Upper lobe of left lung (tissue), 6 donors: ENCODE results near the gene HS6ST2. TPM values are rescaled to one million over a fixed set of nuclear protein-coding genes. Genes with fewer than 3 reads are reported as not detected.

ENCODE experiments used
- ATAC-seq, 2 donors: fragments of 200-7000 bp; cut with Tn5 transposase; one replicate each; pipeline ENCODE4 v1.9.1; 2022; ENCODE audit warnings: mild to moderate bottlenecking in 2 of 2, moderate library complexity in 2 of 2; ENCODE audit not compliant: low FRiP score in 2 of 2
- DNase-seq, 2 donors: peaks; one replicate each; pipeline ENCODE4 v3.0.0-alpha.2; 2019 to 2020
- H3K27ac ChIP-seq, 4 donors: fragments of 200-600 bp; sonication (generic); one replicate each; pipeline ENCODE4 v1.5.1; 2016 to 2019
- H3K27me3 ChIP-seq, 4 donors: fragments of 200-600 bp; sonication (generic); one replicate each; pipeline ENCODE4 v1.5.1; 2017 to 2019
- H3K36me3 ChIP-seq, 4 donors: fragments of 200-600 bp; sonication (generic); one replicate each; pipeline ENCODE4 v1.5.1; 2016 to 2019
- H3K4me1 ChIP-seq, 4 donors: fragments of 200-600 bp; sonication (generic); one replicate each; pipeline ENCODE4 v1.5.1; 2018 to 2019
- H3K4me3 ChIP-seq, 4 donors: fragments of 200-600 bp; sonication (generic); one replicate each; pipeline ENCODE4 v1.5.1; 2017 to 2019; ENCODE audit warnings: mild to moderate bottlenecking in 2 of 4, moderate library complexity in 1 of 4
- H3K9me3 ChIP-seq, 4 donors: fragments of 200-600 bp; sonication (generic); one replicate each; pipeline ENCODE4 v1.5.1; 2018 to 2019
- EP300 ChIP-seq, 4 donors: sonication (generic); formaldehyde crosslinking; IDR thresholded peaks; one replicate each; pipeline ENCODE4 v1.5.1; 2017; ENCODE audit warnings: antibody characterized with exemption in 4 of 4, control low read depth in 2 of 4
- POLR2A ChIP-seq, 4 donors: fragments of 450-650 bp; IDR thresholded peaks; one replicate each; pipeline ENCODE4 v1.5.1; 2016 to 2017; ENCODE audit warnings: antibody characterized with exemption in 4 of 4, mild to moderate bottlenecking in 2 of 4
- POLR2AphosphoS5 ChIP-seq, 2 donors: sonication (generic); formaldehyde crosslinking; IDR thresholded peaks; one replicate each; pipeline ENCODE4 v1.5.1; 2017; ENCODE audit warnings: antibody characterized with exemption in 2 of 2
- WGBS, 2 donors: methylation state at CpG; one replicate each; pipeline ENCODE4 v1.1.5; 2017 to 2018; 5-methylcytosine and 5-hydroxymethylcytosine counted together
- small RNA-seq, 4 donors: library from RNA; depleted of rRNA; stranded (forward); fragments of <200 nt; gene quantifications; one replicate each; pipeline ENCODE3, GENCODE V24; 2016
- total RNA-seq, 6 donors: library from RNA; depleted of rRNA in 4 of 6; stranded (reverse); fragments of >200 nt in 4 of 6; gene quantifications; one replicate each; pipeline versions ENCODE4 v1.1.0 to v1.2.1, GENCODE V29; 2016 to 2021
- TF ChIP-seq, protein P1 (sequence below), 6 experiments: fragments of 450-650 bp in 4 of 6; fragments of 200-600 bp in 2 of 6; sonication (generic) in 2 of 6; IDR thresholded peaks; one replicate each; pipeline ENCODE4 v1.5.1; 2016 to 2019; ENCODE audit warnings: antibody characterized with exemption in 6 of 6
- donor health status: DM: no; HTN: no; CAD: no; lungs with moderate emphysema.
- donor health status: DM: no; HTN: yes; CAD: no; lungs with severe emphysema.

Gene HS6ST2
- total RNA-seq, 6 donors from 2014 or later, result 0.30 to 2.5 (median 1.2) TPM

DNA sequence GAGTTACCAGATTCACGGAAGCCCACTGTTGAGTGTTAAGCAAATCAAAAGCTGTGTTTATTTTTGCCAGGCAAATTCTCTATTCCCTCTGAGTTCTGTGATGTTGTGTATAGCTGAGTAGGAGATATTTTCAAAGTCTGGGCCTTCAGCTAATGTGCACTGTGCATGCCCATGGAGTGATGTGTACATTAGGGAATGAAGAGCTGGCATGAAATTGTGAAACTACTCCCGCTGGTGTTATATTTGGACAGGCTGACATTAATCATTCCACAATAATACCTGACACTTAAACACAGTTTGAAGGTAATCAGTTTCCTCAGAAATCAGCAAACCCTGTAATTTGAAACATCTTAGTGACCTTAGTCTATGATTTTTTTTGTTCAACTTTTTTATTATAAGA, 381.5 kb downstream of the HS6ST2 start:
- Histone ChIP-seq H3K4me1 (no peaks in the 10 kb centered on the region), H3K36me3 (no peaks in the 10 kb centered on the region), H3K27ac (no peak overlapping the region), H3K4me3 (no peak overlapping the region), H3K27me3 (no peaks in the 10 kb centered on the region), H3K9me3 (no peaks in the 10 kb centered on the region)
- ATAC-seq (no peak), DNase-seq (no peak)
- TF ChIP-seq POLR2AphosphoS5 (IDR thresholded peaks at IDR 0.05), result no peak
- TF ChIP-seq, protein P1, sequence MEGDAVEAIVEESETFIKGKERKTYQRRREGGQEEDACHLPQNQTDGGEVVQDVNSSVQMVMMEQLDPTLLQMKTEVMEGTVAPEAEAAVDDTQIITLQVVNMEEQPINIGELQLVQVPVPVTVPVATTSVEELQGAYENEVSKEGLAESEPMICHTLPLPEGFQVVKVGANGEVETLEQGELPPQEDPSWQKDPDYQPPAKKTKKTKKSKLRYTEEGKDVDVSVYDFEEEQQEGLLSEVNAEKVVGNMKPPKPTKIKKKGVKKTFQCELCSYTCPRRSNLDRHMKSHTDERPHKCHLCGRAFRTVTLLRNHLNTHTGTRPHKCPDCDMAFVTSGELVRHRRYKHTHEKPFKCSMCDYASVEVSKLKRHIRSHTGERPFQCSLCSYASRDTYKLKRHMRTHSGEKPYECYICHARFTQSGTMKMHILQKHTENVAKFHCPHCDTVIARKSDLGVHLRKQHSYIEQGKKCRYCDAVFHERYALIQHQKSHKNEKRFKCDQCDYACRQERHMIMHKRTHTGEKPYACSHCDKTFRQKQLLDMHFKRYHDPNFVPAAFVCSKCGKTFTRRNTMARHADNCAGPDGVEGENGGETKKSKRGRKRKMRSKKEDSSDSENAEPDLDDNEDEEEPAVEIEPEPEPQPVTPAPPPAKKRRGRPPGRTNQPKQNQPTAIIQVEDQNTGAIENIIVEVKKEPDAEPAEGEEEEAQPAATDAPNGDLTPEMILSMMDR (IDR thresholded peaks at IDR 0.05), result no peak
- no peak for TF ChIP-seq EP300 (IDR thresholded peaks at IDR 0.05)
- no peak for TF ChIP-seq POLR2A (IDR thresholded peaks at IDR 0.05)
- WGBS, 2 donors, result 33 to 46% methylated on average over 2 of the region's 2 CpGs

Small RNA genes within 50 kb of the gene (small RNA-seq; reads per million reads assigned to genes)
- gene RNU6-98P (0 reads per million in 4 donors), gene Z82205.1 (0 reads per million in 4 donors)

Other genes with a start within 250 kb of the HS6ST2 start
- not detected for gene USP26, start 138.5 kb upstream of the HS6ST2 start, total RNA-seq